ENCODE results near the gene PAOX. TPM values are rescaled to one million over a fixed set of nuclear protein-coding genes. Genes with fewer than 3 reads are reported as not detected.
"Not testable (repeated sequence)": the region's sequence is repeated elsewhere in the genome, so short reads cannot be mapped to it uniquely, and the experiment has no call there.

Gene PAOX
- polyA plus RNA-seq, 6 donors from 2014 or later, result 45.3 to 63.2 (median 53.5) TPM

DNA sequence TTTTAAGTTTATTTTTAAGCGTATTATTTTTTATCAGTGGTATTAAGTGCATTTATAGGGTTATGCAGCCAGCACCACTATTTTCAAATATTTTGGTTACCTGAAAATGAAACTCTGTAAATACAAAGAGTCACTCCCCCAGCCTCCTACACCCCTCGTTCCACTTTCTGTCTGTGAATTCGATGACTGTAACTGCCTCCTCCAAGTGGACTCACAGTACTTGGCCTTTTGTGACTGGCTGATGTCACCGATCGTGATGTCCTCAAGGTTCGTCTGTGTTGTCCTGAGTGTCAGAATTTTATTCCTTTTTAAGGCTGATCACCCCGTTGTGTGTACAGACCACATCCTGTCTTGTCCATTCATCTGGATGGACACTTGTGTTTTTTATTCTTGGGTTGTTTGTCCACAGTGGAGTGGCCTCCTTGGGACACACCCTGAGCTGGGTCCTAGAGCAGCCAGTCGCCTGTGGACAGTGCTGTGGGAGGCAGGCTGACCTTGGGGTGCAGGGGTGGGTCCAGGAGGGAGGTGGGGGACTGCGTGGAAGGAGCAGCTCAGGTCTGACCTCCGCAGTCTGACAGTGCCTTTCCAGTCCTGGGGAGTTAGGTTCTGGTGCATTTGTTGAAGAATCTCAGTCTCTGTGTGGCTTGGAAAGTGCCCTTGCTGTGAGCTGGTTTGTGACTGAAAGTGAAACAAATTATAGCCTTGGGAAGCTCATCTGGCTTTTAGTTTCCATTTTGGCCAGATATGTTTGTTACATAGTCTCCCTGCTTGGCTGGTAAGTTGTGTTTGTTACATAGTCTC lies 21.8 kb downstream of the PAOX start:
- DNase-seq (no peak), ATAC-seq (ENCODE audit: low read depth in 2 of 2) (peak; percentile 64 to 67)
- peak overlapping the region in 4 of 6 donors; percentile 55 to 89 (median 68) for H3K27ac Mint-ChIP-seq
- H3K4me3 Mint-ChIP-seq, result peak overlapping the region in 4 of 8 donors; percentile 12 to 51 (median 24)
- peaks cover 36 to 48% (median 44%) of the 10 kb centered on the region in 3 donors for H3K4me1 Mint-ChIP-seq
- H3K36me3 Mint-ChIP-seq, result peaks cover 6 to 24% of the 10 kb centered on the region in 2 donors
- no peaks in the 10 kb centered on the region for H3K9me3 Mint-ChIP-seq
- no peaks in the 10 kb centered on the region for H3K27me3 Mint-ChIP-seq

DNA sequence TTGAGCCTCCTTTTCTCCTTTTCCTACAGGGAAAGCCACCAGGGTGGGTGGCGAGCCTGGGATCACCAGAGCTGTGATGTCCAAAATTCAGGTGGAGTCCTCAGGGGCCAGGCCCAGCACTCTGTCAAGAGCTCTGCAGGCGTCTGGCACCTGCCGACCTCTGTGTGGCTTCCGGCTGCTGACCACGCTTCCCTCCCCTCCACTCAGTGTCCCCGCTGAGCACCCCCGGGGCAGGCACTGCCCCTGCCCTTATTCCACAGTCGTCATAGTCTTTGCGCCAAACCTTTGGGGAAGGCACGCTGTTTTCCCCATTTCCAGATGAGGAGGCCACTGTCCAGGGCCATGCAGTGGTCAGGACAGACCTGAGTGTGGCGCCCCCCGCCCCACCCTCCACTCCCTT lies 22.4 kb downstream of the PAOX start:
- DNase-seq, result no peak
- Mint-ChIP-seq H3K36me3 (peaks cover 10 to 24% of the 10 kb centered on the region in 2 donors), H3K27ac (peak overlapping the region in 2 of 6 donors; percentile 59 to 88), H3K27me3 (no peaks in the 10 kb centered on the region), H3K9me3 (no peaks in the 10 kb centered on the region), H3K4me3 (no peak overlapping the region), H3K4me1 (peaks cover 41 to 55% (median 49%) of the 10 kb centered on the region in 3 donors)
- no peak for ATAC-seq (ENCODE audit: low read depth in 2 of 2)

DNA sequence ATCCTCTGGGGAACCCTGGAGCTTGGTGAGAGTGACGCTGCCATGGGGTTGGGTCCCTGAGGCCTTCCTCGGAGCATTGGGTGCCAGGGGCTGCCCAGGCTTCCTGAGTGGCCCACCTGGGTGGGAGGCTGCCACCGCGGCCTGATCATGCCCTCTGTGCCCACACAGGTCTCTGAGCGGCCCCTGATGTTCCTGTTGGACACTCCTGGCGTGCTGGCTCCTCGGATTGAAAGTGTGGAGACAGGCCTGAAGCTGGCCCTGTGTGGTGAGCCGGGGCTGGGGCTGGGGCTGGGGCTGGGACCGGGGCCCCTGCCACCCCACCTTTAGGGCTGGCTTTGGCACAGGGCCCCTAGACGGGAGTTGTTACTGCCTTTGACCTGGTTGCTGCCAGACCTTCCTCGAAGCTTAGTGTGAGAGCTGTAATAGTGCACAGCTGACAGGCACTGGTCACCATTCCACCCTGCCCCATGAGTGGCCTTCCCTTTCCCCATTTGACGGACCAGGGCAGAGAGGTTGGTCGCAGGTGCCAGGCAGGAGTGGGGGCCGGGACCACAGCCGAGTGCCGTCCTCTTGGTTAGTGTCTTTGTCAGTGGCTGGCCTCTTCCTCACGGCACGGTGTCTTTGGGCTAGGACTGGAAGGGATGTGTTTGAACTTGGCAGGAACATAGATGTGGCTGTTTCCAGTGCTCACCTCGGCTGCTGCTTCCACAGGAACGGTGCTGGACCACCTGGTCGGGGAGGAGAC lies 23.1 kb downstream of the PAOX start:
- Mint-ChIP-seq H3K9me3 (no peaks in the 10 kb centered on the region), H3K4me3 (no peak overlapping the region), H3K4me1 (peaks cover 38 to 57% (median 52%) of the 10 kb centered on the region in 3 donors), H3K27ac (peak overlapping the region in 1 of 6 donors; percentile 28), H3K36me3 (peaks cover 10 to 24% of the 10 kb centered on the region in 2 donors), H3K27me3 (no peaks in the 10 kb centered on the region)
- no peak for ATAC-seq (ENCODE audit: low read depth in 2 of 2)
- DNase-seq, result no peak

DNA sequence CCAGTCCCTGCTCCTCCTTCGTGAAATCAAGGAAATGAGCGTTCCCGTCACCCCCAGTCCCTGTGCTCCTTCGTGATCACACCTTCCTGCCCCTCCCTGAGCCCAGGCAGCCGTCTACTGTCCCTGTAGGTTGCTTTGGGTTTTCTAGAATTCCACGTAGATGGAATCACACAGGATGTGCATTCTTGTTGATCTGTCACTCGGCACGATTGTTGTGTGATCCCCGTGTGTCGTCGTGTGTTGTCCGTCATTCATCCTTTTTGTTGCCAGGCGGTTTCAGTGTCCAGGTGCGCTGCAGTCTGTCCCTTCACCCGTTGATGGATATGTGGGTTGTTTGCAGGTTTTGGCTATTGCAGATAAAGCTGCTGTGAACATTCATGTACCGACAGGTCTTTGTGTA lies 24.3 kb downstream of the PAOX start:
- peaks cover 37 to 51% (median 47%) of the 10 kb centered on the region in 3 donors for H3K4me1 Mint-ChIP-seq
- peaks cover 18 to 33% of the 10 kb centered on the region in 2 donors for H3K36me3 Mint-ChIP-seq
- peak overlapping the region in 2 of 6 donors; percentile 29 to 41 for H3K27ac Mint-ChIP-seq
- H3K4me3 Mint-ChIP-seq, result no peak overlapping the region
- DNase-seq, result no peak
- no peaks in the 10 kb centered on the region for H3K9me3 Mint-ChIP-seq
- H3K27me3 Mint-ChIP-seq, result no peaks in the 10 kb centered on the region
- ATAC-seq (ENCODE audit: low read depth in 2 of 2), result no peak

DNA sequence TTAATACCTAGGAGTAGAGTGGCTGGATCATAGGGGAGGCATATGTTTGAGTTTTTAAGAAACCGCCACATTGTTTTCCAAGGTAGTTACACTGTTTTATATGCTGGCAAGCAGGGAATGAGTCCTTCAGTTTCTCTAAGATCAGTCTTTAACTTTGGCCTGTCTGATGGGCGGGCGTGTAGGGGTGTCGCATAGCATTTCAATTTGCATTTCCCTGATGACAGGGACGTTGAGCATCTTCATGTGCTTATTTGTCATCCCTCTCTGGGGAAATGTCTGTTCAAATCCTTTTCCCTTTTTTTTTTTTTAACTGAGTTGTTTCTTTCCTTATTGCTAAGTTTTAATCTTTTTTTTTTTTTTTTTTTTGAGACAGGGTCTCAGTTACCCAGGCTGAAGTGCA lies 24.7 kb downstream of the PAOX start:
- H3K4me1 Mint-ChIP-seq, result peaks cover 38 to 51% (median 47%) of the 10 kb centered on the region in 3 donors
- peak overlapping the region in 1 of 6 donors; percentile 29 for H3K27ac Mint-ChIP-seq
- ATAC-seq (ENCODE audit: low read depth in 2 of 2) (no peak), DNase-seq (no peak)
- H3K36me3 Mint-ChIP-seq, result peaks cover 22 to 38% of the 10 kb centered on the region in 2 donors
- no peak overlapping the region for H3K4me3 Mint-ChIP-seq
- H3K27me3 Mint-ChIP-seq, result no peaks in the 10 kb centered on the region
- H3K9me3 Mint-ChIP-seq, result no peaks in the 10 kb centered on the region

DNA sequence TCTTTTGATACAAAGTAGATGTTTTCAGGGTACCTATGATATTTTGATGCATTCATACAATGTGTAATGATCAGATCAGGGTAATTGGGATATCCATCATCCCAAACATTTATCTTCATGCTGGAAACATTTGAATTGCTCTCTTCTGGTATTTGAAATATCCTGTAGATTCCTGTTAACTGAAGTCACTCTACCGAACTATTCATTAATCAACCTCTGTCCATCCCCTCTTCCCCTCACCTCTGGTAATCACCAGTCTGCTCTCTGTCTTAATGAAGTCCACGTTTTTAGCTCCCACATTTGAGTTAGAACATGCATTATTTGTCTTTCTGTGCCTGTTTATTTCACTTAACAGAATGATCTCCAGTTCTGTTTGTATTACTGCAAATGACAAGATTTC lies 26.2 kb downstream of the PAOX start:
- H3K36me3 Mint-ChIP-seq, result peaks cover 35 to 53% of the 10 kb centered on the region in 2 donors
- H3K27ac Mint-ChIP-seq, result peak overlapping the region in 3 of 6 donors; percentile 2 to 8 (median 5)
- peaks cover 41 to 48% (median 43%) of the 10 kb centered on the region in 3 donors for H3K4me1 Mint-ChIP-seq
- DNase-seq (no peak), ATAC-seq (ENCODE audit: low read depth in 2 of 2) (no peak)
- H3K27me3 Mint-ChIP-seq, result no peaks in the 10 kb centered on the region
- H3K4me3 Mint-ChIP-seq, result peak overlapping the region in 1 of 8 donors; percentile 16
- H3K9me3 Mint-ChIP-seq, result peaks cover 0 to 2% (median 0%) of the 10 kb centered on the region in 7 donors

DNA sequence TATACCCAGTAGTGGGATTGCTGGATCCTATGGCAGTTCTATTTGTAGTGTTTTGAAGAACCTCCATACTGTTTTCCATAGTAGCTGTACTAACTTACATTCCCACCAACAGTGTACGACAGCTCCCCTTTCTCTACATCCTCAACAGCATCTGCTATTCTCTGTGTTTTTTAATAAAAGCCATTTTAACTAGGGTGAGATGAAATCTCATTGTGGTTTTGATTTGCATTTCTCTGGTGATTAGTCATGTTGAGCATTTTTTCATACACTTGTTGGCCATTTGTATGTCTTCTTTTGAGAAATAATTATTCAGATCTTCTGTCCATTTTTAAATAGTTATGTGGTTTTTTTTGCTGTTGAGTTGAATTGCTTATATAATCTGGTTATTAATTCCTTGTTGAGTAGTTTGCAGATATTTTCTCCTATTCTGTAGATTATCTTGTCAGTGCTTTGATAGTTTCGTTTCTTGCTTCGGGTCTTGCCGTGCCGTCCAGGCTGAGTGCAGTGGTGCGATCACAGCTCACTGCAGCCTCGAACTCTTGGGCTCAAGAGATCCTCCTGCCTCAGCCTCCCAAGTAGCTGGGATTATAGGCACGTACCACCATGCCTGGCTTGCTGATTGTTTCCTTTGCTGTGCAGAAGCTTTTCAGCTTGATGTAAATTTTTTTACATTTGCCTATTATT lies 26.9 kb downstream of the PAOX start:
- DNase-seq, result no peak
- Mint-ChIP-seq H3K36me3 (peaks cover 40 to 60% of the 10 kb centered on the region in 2 donors), H3K4me1 (peaks cover 35 to 46% (median 36%) of the 10 kb centered on the region in 3 donors), H3K27me3 (no peaks in the 10 kb centered on the region), H3K9me3 (peaks cover 0 to 4% (median 3%) of the 10 kb centered on the region in 7 donors), H3K27ac (peak overlapping the region in 1 of 6 donors; percentile 8), H3K4me3 (peak overlapping the region in 5 of 8 donors; percentile 16 to 71 (median 41))
- no peak for ATAC-seq (ENCODE audit: low read depth in 2 of 2)

DNA sequence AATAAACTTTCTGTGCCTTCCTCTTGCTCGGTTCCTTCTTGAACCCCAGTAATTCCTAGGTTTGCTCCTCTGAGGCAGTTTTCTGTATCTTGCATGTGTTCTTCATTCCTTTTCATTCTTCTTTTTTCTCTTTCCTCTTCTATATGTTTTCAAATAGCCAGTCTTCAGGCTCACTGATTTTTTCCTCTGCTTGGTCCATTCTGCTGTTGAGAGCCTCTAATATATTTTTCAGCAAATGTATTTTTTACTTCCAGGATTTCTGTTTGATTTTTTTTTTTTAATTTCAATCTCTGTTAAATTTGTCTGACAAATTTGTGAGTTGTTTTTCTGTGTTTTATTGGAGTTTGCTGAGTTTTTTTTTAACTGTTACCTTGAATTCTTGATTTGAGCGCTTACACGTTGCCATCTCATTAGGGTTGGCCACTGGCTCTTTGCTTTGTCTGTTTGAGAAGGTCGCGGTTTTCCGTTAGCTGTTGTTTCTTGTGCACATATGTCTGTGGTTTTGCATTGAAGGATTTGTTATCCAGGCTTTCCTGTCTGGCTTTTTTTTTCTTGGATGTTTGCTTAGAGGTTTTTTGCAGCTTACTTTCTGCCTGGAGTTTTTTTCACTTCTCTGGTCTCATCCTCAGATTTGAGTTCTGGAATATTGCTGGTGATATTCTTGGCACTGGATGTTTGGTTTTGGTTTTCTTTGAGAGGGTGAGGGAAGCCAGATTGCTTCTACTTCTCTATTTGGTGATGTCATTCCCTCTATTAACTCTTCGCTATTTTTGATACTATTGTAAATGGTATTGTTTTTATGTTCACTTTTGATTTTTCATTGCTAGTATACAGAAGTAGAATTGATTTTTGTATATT lies 32.7 kb downstream of the PAOX start:
- Mint-ChIP-seq H3K9me3 (peaks cover 5 to 39% (median 27%) of the 10 kb centered on the region in 7 donors), H3K36me3 (peaks cover 63 to 74% of the 10 kb centered on the region in 2 donors), H3K4me3 (peak overlapping the region in 2 of 8 donors; percentile 48 to 53), H3K4me1 (peaks cover 4 to 25% (median 7%) of the 10 kb centered on the region in 3 donors), H3K27me3 (no peaks in the 10 kb centered on the region), H3K27ac (peak overlapping the region in 2 of 6 donors; percentile 16 to 89)
- ATAC-seq (ENCODE audit: low read depth in 2 of 2) (no peak), DNase-seq (no peak)

DNA sequence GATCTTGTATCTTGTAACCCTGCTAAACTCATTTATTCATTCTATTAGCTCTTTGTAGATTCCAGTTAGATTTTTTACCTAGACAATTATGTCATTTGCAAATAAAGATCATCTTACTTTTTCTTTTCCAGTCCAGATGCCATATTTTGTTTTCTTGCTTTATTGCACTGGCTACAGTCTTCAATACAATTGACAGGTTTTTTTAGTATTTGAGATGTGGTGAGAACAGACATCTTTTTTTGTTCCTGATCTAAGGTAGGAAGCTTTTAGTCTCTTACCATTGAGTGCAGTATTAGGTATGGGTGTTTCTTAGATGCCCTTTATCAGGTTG lies 33.3 kb downstream of the PAOX start:
- H3K4me1 Mint-ChIP-seq, result peaks cover 0 to 25% (median under 1%) of the 10 kb centered on the region in 3 donors
- peaks cover 63 to 74% of the 10 kb centered on the region in 2 donors for H3K36me3 Mint-ChIP-seq
- no peak for DNase-seq
- no peaks in the 10 kb centered on the region for H3K27me3 Mint-ChIP-seq
- no peak for ATAC-seq (ENCODE audit: low read depth in 2 of 2)
- peaks cover 5 to 39% (median 27%) of the 10 kb centered on the region in 7 donors for H3K9me3 Mint-ChIP-seq
- H3K27ac Mint-ChIP-seq, result peak overlapping the region in 1 of 6 donors; percentile 89
- peak overlapping the region in 1 of 8 donors; percentile 48 for H3K4me3 Mint-ChIP-seq

GRCh38 chr10:133414401-133414800 lies 35.3 kb downstream of the PAOX start:
- not testable (repeated sequence) for ATAC-seq (ENCODE audit: low read depth in 2 of 2); H3K27me3 Mint-ChIP-seq; H3K27ac Mint-ChIP-seq; H3K4me3 Mint-ChIP-seq; DNase-seq
- H3K4me1 Mint-ChIP-seq, result peaks cover 0 to 17% (median 0%) of the 10 kb centered on the region in 3 donors
- peaks cover 5 to 38% (median 27%) of the 10 kb centered on the region in 7 donors for H3K9me3 Mint-ChIP-seq
- H3K36me3 Mint-ChIP-seq, result peaks cover 46 to 58% of the 10 kb centered on the region in 2 donors

DNA sequence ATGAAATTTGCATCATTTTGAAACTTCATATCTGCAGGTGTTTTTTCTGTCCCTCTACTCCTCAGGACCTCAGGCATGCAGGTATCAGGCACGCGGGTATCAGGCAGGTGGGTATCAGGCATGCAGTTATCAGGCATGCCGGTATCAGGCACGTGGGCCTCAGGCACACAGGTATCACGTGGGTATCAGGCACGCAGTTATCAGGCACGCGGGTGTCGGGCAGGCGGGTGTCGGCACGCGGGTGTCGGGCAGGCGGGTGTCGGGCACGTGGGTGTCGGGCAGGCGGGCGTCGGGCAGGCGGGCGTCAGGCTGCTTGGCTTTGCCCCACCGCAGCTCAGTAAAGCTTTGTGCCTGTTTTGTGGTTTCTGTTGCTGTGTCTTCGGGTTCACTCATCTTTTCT lies 36.7 kb downstream of the PAOX start:
- H3K4me1 Mint-ChIP-seq, result peaks cover 0 to 8% (median 4%) of the 10 kb centered on the region in 3 donors

DNA sequence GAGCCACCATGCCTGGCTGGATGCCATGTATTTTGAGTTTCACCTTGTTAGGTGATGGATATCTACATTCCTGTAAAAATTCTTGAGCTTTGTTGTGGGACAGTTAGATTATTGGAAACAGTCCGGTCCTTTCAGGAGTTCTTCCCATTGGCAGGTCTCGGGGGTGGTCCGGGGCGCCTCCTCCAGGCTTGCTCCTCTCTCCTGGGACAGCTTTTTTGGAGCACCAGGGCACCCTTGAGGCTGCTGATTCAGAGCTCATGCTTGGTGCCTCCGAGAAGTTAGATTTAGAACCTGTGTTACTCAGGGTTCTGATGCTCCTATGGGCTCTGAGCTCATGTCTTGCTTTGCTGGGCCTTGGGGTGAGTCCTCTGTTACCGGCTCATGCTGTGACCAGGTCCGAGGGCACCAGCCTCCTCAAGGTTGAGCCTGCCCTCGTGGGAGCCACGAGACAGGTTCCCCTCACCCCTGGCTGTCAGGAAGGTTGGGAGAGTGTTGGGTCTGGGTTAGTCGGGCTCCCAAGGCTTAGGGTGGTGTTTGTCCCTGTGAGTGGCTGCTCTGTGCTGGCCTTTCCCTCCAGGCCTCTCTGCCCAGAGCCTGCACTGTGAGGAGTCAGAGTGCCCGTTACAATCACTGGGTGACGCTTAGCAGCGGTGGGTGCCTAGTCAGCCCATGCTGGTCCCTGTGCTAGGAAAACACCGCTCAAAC lies 39.4 kb downstream of the PAOX start:
- Mint-ChIP-seq H3K27ac (no peak overlapping the region), H3K4me1 (peaks cover 6 to 10% (median 7%) of the 10 kb centered on the region in 3 donors), H3K4me3 (no peak overlapping the region), H3K27me3 (no peaks in the 10 kb centered on the region), H3K9me3 (peaks cover 0 to 13% (median 6%) of the 10 kb centered on the region in 7 donors), H3K36me3 (peaks cover 13 to 23% of the 10 kb centered on the region in 2 donors)
- DNase-seq (no peak), ATAC-seq (ENCODE audit: low read depth in 2 of 2) (no peak)

More for the DNA sequence above, 36.7 kb downstream of the PAOX start:
- no peak overlapping the region for H3K4me3 Mint-ChIP-seq
- H3K9me3 Mint-ChIP-seq, result peaks cover 5 to 37% (median 26%) of the 10 kb centered on the region in 7 donors
- ATAC-seq (ENCODE audit: low read depth in 2 of 2) (no peak), DNase-seq (no peak)
- peak overlapping the region in 3 of 6 donors; percentile 56 to 80 (median 70) for H3K27ac Mint-ChIP-seq
- peaks cover 36 to 47% of the 10 kb centered on the region in 2 donors for H3K36me3 Mint-ChIP-seq
- H3K27me3 Mint-ChIP-seq, result no peaks in the 10 kb centered on the region

Measured in naive B cell (primary cell).